Measurements from ENCODE around the gene C1orf210.

- TF ChIP-seq CTCF (IDR thresholded peaks at IDR 0.05) (no peak), POLR2A (IDR thresholded peaks at IDR 0.05) (no peak)
Observed at GRCh38 chr1:43322506-43322905, 37.1 kb upstream of the C1orf210 start.

All from gastroesophageal sphincter (tissue), 3 donors.